HG03097 (cell line): Measurements from ENCODE around the gene KDM4C.

Experiments
- ATAC-seq: cut with Tn5 transposase; IDR thresholded peaks from one replicate; pipeline ENCODE4 v1.9.1; 2021; ENCODE audit not compliant: unreplicated experiment, low FRiP score

The KDM4C gene

GRCh38 chr9:6956879-6957278, 199.1 kb downstream of the KDM4C start:
- no peak for ATAC-seq

DNA sequence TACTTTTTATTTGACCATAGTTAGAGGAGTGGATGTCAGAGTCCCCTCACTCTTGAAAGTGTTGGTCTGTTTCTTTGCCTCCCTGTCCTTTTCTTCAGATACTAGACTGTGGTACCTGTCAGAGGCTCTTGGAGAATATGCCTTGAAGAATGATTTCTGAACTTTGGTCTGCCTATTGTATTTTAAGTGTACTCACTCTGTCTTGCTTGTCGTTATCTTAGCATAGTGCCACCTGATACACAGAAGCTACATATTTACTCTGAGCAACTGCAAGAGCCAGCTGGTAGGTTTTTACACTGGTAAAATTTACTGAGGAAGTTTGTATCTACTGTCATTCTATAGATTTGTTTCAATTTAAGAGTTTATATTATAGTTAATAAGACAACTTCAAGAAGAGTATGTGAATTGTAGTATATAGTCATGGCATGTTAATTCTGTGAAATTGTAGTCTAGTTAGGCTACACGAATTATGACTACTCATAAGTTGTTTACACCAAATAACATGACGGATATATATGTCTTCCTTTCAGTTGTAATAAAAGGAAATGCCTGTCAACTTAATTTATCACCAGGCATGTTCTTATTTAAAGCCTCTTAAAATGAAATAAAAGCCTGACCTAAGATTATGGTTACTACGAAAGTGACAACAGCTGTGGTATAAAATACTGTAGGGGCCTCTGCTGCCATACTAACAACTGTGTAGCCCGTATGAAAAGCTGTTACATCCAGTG, 201.7 kb downstream of the KDM4C start:
- ATAC-seq: no peak

DNA sequence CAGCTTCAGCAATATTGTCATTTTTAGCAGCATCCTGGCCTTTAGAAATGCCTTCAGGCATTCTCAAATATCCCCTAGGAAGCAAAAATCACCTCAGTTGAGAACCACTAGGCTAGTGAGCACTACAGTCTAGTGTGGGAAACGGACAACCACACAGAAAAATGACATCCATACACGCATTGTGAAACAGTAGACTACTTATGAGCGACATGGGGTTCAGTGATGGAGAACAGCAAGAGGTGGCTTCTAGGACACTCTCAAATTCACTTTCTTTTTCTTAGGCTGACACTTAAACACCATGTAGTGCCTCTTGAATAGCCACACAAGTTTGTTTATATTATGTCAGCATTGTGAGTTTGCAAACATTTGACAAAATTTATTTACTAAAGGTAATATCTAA, 203.0 kb downstream of the KDM4C start:
- peak; percentile 82 for ATAC-seq

DNA sequence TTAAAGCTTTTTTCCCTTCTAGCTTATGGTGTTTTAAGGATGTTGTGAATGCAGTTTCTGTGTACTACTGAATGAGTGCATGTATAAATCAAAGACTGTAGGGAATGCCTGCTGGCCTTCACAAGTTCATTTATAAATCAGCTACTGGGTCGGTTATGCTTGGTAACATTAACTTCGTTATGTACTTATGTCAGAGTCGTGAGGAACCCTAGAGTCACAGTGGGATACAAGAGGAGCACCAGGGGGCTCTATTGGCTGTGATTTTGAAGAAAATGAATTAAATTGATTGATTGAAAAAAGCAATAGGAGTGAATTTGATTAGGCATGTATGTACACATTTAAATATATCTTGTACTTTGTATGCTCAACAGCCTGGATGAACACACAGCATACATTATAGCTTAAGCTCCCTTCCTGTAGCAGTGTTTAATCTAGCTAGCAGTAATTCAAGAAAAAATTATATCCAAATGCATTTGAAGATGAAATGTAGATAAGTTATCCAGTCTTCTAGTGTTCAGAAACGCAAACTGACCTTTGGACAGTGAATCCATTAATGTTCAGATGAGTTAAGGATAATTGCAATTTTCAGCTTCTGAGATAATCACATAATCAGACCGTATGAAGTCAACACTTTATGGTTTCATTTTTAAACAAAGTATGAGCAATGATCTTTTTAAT, 204.2 kb downstream of the KDM4C start:
- ATAC-seq: no peak

DNA sequence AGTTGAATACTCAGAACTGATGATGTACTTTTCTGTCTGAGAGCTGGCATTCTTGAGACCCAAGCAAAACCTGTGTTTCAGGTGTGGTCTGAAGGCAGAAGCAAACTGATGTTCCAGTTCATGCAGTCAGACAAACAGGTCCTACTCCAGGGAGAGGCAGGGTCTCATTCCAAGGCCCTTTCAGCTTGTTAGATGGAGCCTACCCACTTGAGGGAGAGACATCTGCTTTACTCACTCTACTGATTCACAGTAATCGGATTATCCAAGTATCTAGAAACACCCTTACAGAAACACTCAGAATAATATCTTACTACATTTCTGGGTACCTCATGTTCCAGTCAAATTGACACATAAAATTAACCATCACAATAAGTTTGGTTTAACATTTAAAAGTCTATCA, 207.8 kb downstream of the KDM4C start:
- no peak for ATAC-seq

DNA sequence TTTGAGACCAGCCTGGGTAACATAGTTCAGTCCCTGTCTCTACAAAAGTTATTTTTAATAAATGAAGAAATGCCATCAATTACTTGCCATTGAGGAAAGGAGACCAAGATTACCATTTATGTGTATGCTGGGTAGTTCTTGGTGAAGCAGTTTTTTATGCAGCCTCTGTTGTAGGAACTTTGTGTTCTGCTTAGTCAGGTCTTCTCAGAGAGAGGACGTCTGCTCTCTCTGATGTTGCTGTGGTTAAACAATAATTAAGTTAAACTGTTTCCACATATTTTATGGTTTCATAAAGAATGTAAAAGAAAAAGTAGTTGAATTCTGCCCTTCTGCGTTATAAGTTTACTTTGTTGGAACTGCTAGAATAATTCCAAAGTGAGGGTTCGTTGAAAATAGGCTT, 210.5 kb downstream of the KDM4C start:
- ATAC-seq: no peak

DNA sequence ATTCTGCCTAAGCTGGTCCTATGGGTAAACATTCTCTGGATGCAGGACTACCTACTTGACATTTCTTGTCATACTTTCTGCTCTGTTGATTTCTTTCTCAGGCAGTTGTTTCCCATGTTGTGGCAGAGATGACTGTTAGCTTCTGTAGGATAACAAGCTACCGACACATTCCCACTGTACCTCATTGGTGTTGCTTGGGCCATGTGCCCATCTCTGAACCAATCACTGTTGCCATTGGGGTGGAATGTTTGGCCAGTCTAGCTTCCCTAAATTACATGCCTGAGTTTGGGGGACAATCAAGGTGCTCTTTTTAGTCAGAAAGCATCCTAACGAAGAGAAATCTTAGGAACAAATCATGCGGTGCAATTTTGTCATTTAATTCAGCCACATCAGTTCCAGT, 212.0 kb downstream of the KDM4C start:
- ATAC-seq: no peak

DNA sequence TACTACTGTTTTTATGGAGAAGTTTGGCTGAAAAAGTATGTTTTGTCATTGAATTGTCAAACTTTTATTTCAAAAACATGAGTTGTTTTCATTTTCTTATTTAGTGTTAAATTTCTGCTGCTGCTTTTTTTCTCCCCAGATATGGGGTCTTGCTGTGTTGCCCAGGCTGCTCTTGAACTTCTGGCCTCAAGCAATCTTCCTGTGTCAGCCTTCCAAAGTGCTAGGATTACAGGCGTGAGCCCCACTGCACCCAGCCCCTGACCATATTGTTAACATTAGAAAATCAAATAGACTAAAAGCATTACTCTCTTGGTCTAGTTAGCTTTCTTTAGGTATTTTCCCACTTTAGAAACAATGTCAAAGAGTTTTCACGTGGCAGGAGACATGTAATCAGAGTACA, 215.3 kb downstream of the KDM4C start:
- no peak for ATAC-seq

GRCh38 chr9:6973762-6974161, 216.0 kb downstream of the KDM4C start:
- peak; percentile 98 for ATAC-seq

DNA sequence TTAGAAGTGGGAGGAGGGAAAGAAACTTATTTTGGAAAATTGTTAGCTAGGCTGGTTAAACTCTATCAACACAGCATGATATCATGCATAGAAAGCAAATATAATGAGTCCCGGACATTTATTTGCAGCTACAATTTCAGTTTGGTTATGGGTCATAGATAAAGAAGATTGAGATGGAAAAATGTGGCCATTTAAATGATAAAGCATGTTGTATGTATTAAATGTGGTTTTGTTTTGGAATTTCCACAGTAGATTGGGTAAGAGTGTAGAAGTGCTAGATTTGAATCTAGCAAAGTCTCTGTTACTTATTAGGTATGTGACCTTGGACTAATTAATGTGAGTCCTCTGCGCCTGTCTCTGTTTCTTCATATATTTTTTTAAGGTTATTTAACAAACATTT, 217.4 kb downstream of the KDM4C start:
- ATAC-seq: no peak

DNA sequence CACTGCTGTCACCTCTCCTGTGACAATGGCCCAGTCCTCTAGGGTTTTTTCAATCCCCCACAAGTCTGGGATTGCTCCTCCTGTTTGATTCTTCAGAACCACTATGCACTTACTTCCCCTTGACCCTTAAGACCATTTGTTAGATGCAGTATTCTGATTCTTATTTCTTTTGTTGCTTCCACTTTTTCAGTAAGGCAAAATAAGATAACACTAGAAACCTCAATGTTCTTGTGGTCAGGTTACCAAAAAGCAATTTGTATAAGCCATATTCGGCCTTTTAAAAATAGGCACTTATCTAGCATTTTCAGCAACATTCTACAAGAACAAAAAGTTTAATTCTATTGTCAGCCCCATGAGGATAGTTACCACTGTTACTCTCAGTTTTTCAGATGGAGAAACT, 220.0 kb downstream of the KDM4C start:
- ATAC-seq: no peak

DNA sequence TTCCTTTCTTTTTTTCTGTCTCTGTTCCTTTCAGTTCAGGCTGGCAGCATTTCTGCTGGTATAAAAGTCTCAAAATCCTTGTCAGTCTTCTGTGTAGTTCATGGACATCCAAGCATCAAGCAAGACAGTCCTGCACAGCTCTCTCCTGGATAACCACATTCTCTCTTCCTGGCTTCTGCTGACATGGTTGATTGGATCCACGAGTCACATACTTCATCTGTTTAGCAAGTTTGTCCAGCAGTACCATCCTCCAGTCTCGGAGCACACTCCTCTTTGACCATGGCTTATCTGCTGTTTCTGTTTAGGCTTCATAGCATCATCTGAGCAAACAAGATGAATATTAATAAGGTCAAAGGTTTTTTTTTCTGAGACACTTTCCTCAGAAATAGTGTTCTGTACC, 220.8 kb downstream of the KDM4C start:
- ATAC-seq: no peak

DNA sequence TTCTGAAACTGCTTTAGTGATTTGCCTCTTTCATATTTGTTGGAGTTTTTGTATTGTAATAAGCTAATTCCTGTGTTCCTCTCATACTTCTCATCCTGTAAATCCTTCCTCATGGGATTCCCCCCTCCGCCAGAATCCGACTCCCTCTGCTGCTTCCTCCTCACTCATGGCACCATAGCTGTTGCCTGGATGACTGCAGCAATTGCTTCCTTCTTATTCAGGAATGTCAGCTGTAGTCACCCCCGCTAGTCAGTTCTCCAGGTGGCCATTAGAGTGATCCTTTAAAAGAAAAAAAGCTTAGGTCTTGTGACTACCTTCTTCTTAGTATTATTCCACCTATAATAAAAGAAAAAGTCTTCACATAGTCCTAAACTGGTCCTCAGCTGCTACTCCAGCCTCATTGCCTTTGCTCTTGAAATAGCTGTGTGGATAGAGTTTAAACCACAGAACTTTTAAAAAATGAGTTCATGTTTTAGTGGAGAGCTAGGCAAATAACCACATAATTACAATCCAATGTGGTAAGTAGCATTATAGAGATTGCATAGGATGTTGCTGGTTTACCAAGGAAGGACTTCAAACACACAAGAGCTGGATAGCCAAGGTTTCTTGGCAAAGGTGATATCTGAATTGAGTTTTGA, 227.3 kb downstream of the KDM4C start:
- ATAC-seq: no peak

DNA sequence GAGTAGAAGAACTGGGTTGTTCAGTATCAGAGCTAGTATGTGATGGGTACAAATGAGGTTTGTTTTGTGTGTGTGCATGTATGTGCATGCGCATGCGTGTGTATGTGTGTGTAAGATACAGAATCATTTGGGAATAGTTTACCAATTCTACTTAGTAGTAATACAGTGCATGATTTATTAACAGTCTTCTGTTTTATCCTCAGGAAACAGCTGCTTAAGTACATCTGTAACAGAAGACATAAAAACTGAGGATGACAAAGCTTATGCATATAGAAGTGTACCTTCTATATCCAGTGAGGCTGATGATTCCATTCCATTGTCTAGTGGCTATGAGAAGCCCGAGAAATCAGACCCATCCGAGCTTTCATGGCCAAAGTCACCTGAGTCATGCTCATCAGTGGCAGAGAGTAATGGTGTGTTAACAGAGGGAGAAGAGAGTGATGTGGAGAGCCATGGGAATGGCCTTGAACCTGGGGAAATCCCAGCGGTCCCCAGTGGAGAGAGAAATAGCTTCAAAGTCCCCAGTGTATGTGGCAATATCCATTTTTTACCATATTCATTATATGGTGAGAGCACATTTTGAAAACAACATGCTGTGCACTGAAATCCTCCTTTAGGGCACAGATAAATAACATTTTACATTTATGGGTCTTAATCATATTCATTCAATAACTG, 228.5 kb downstream of the KDM4C start:
- no peak for ATAC-seq

DNA sequence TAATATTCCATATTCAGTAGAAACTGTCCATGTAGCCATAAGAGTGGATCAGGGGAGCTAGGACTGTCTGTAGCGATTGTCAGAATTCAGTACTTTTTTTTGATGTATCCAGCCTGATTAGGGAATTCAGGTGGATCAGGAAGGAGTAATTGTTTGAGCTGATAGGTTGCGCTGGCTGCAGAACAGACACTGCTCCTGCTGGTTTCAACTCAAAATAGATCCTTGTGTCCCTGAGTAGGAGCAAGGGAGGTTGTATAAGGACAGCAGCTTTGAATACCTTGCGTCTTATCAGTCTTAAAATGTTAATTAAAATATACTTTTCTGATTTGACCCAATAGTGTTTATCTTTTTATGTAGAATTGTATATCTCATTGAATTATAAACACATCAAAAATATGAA, 229.6 kb downstream of the KDM4C start:
- no peak for ATAC-seq

- ATAC-seq: no peak
Observed at GRCh38 chr9:6991418-6991817, 233.6 kb downstream of the KDM4C start.

DNA sequence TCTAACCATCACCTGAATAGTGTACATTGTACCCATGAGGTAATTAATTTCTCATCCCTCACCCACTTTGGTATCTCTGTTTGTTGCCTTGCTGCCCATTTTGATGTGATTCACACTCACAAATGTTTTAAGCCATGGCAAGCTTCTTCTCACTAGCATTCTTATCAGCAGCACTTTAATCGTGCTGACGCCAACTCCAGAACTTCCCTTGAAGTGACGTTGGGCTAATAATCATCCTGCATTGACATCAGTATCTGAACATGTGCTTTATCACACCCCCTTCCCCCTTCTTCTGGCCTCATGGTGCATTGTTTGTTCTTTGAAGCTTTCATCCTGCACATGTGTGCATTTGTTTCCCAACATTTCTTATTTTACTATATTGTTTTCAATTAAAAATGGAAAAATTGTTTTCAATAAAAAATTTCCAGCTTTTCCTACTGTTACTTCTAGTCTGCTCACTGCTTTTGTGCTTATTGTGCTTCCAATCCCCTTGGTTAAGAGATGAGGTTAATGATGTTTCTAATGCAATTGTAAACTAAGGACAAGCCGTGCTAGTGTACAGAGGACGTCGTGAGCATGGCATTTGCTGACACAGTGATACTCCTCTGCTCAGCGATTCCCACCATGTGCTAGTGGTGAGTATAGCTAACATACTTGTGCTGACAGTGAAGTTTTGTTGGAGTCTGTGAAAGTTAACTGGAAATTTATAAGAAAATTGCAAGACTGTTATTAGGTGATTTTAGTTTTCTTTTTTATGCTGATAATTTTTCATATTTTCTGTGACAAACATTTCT, 238.5 kb downstream of the KDM4C start:
- ATAC-seq: no peak

DNA sequence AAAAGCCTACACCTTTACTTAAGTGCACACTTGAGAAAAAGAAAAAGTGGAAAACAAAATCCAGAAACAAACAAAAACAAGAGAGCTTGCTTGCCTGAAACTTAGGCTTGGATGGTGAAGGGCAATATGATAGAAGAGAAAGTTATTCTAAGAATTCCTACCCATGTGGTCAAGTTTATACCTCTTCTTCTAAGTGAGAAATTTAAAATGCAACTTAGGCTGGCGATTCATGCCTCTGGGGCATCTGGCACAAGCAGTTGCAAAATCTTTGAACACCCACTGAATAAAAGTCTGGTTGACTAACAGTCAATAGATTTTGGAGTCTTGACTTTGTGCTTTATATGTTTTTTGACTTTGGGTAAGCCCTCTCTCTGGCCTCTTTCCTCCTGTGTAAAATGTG, 239.6 kb downstream of the KDM4C start:
- no peak for ATAC-seq

DNA sequence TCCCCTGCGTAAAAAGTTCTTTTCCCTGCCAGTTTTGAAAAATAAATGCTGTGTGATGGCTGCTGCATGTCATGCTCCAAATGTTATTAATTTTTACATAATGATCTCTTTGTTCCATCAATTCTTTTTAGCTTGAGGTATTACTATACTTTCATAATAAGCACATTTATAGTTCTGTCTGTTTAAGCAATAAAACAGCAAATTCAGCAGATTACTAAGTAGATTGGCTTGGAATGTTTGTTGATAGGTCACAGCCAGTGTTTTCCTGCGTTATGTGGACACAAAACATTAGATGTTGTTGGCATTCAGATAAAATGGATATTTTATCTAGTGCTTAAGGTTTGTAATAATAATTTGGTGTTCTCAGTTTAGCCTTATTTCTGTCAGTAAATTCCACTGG, 242.0 kb downstream of the KDM4C start:
- no peak for ATAC-seq

GRCh38 chr9:7001571-7001970, 243.8 kb downstream of the KDM4C start:
- ATAC-seq: no peak

DNA sequence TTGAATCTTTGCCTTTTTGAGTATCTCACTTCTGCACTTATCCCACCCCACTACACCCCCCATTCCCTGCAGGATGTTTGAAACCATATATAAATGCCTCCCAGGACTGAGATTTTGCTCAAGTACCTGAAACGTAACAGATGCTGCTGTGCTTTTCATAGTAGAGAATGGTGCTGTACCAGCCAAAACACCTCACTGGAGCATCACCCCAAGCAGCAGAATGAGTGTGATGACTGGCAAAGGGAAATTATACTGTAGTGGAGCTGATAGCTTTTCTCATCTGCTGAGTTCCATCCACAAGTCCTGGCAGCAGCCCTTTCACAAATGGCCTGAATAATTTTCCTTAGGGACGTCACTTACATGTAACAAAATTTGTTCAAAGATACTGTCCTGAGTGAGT, 246.1 kb downstream of the KDM4C start:
- ATAC-seq: no peak
